WTC11 (cell line): ENCODE results near the gene EIF6. TPM values are rescaled to one million over a fixed set of nuclear protein-coding genes. Genes with fewer than 3 reads are reported as not detected.

Source experiments
- ATAC-seq: fragments of 200-7000 bp; cut with Tn5 transposase; 2 replicates; pipeline ENCODE4 v1.10.0; 2021; ENCODE audit warnings: mild to moderate bottlenecking, moderate library complexity
- CTCF ChIA-PET: fragments of 300-600 bp; sonication (Branson Sonifier 250); formaldehyde crosslinking; loops from one replicate; lab custom pipeline; 2021; ENCODE audit warnings: antibody characterized with exemption; lab: Charles Lee
- POLR2A ChIA-PET: fragments of 350-600 bp; sonication (Branson Sonifier 250); formaldehyde crosslinking; loops from one replicate; lab custom pipeline; 2021; ENCODE audit warnings: antibody characterized with exemption; lab: Charles Lee
- DNase-seq: peaks from one replicate; pipeline ENCODE4 v3.0.0; 2021; ENCODE audit warnings: low spot score
- H3K27ac Mint-ChIP-seq: 2 replicates; pipeline ENCODE4 v1.8.0; 2021; ENCODE audit warnings: mixed read lengths
- H3K27me3 Mint-ChIP-seq: 2 replicates; pipeline ENCODE4 v1.8.0; 2021; ENCODE audit warnings: low read depth, mild to moderate bottlenecking, moderate library complexity, mixed read lengths
- H3K36me3 Mint-ChIP-seq: 2 replicates; pipeline ENCODE4 v1.8.0; 2021; ENCODE audit warnings: mixed read lengths
- H3K4me1 Mint-ChIP-seq: 2 replicates; pipeline ENCODE4 v1.8.0; 2022; ENCODE audit warnings: mixed read lengths
- H3K4me3 Mint-ChIP-seq: 2 replicates; pipeline ENCODE4 v1.8.0; 2021; ENCODE audit warnings: mild to moderate bottlenecking, moderate library complexity, mixed read lengths
- H3K9me3 Mint-ChIP-seq: 2 replicates; pipeline ENCODE4 v1.8.0; 2021; ENCODE audit warnings: mixed read lengths
- CBFB ChIP-seq: sonication (generic); formaldehyde crosslinking; IDR thresholded peaks from 2 replicates; pipeline ENCODE4 v1.8.1; 2022; ENCODE audit warnings: mild to moderate bottlenecking, low read depth, missing genetic modification reagents
- ETV6 ChIP-seq: sonication (generic); formaldehyde crosslinking; IDR thresholded peaks from 2 replicates; pipeline ENCODE4 v1.8.1; 2022; ENCODE audit warnings: mild to moderate bottlenecking, missing genetic modification reagents
- IRF1 ChIP-seq: sonication (generic); formaldehyde crosslinking; IDR thresholded peaks from 2 replicates; pipeline ENCODE4 v1.8.0; 2023; ENCODE audit warnings: missing genetic modification reagents
- KAT7 ChIP-seq: sonication (generic); formaldehyde crosslinking; IDR thresholded peaks from 2 replicates; pipeline ENCODE4 v1.8.1; 2023; ENCODE audit warnings: missing genetic modification reagents, mild to moderate bottlenecking, borderline replicate concordance
- MXD4 ChIP-seq: fragments of 250-450 bp; sonication (Bioruptor Pico); IDR thresholded peaks from 2 replicates; pipeline ENCODE4 v1.8.0; 2021; ENCODE audit warnings: mild to moderate bottlenecking, moderate library complexity, borderline replicate concordance
- NR1H2 ChIP-seq: sonication (generic); formaldehyde crosslinking; IDR thresholded peaks from 2 replicates; pipeline ENCODE4 v1.9.0; 2021; ENCODE audit warnings: mild to moderate bottlenecking, moderate library complexity, missing genetic modification reagents
- NR3C1 ChIP-seq: sonication (generic); formaldehyde crosslinking; conservative IDR thresholded peaks from 2 replicates; pipeline ENCODE4 v1.8.1; 2023; ENCODE audit warnings: low read depth, mild to moderate bottlenecking, missing genetic modification reagents
- OVOL2 ChIP-seq: fragments of 250-450 bp; sonication (Bioruptor Pico); IDR thresholded peaks from 2 replicates; pipeline ENCODE4 v1.9.0; 2021; ENCODE audit warnings: mild to moderate bottlenecking, borderline replicate concordance
- SMAD3 ChIP-seq: sonication (generic); formaldehyde crosslinking; IDR thresholded peaks from 2 replicates; pipeline ENCODE4 v1.8.0; 2022; ENCODE audit warnings: missing genetic modification reagents, mild to moderate bottlenecking, borderline replicate concordance
- SMAD4 ChIP-seq: sonication (generic); formaldehyde crosslinking; IDR thresholded peaks from 2 replicates; pipeline ENCODE4 v1.8.0; 2022; ENCODE audit warnings: mild to moderate bottlenecking, missing genetic modification reagents
- TCF7 ChIP-seq: sonication (generic); formaldehyde crosslinking; IDR thresholded peaks from 2 replicates; pipeline ENCODE4 v1.8.0; 2022; ENCODE audit warnings: mild to moderate bottlenecking, low read depth, missing genetic modification reagents, moderate library complexity
- USF2 ChIP-seq: sonication (generic); formaldehyde crosslinking; IDR thresholded peaks from 2 replicates; pipeline ENCODE4 v1.8.1; 2023; ENCODE audit warnings: mild to moderate bottlenecking, missing genetic modification reagents, moderate library complexity
- ZNF219 ChIP-seq: sonication (generic); formaldehyde crosslinking; IDR thresholded peaks from 2 replicates; pipeline ENCODE4 v1.8.0; 2023; ENCODE audit warnings: missing genetic modification reagents, mild to moderate bottlenecking, borderline replicate concordance
- ZNF416 ChIP-seq: fragments of 250-450 bp; sonication (Bioruptor Pico); IDR thresholded peaks from 2 replicates; pipeline ENCODE4 v1.9.0; 2021; ENCODE audit warnings: mild to moderate bottlenecking, inconsistent platforms
- total RNA-seq: library from RNA; stranded (reverse); gene quantifications from 3 replicates; pipeline ENCODE4 v1.2.3, GENCODE V29; 2021
- TF ChIP-seq, protein P1 (sequence below): fragments of 250-450 bp; sonication (Bioruptor Pico); IDR thresholded peaks from 2 replicates; pipeline ENCODE4 v2.1.2; 2022; ENCODE audit warnings: mild to moderate bottlenecking, moderate library complexity
- TF ChIP-seq, protein P2 (sequence below): sonication (generic); formaldehyde crosslinking; IDR thresholded peaks from 2 replicates; pipeline ENCODE4 v1.8.0; 2022; ENCODE audit warnings: mild to moderate bottlenecking, missing genetic modification reagents
- TF ChIP-seq, protein P3 (sequence below): fragments of 250-450 bp; sonication (Bioruptor Pico); conservative IDR thresholded peaks from 2 replicates; pipeline ENCODE4 v1.9.0; 2021; ENCODE audit warnings: mild to moderate bottlenecking

The EIF6 gene
- total RNA-seq, 1 experiment from 2014 or later: 157 TPM

DNA sequence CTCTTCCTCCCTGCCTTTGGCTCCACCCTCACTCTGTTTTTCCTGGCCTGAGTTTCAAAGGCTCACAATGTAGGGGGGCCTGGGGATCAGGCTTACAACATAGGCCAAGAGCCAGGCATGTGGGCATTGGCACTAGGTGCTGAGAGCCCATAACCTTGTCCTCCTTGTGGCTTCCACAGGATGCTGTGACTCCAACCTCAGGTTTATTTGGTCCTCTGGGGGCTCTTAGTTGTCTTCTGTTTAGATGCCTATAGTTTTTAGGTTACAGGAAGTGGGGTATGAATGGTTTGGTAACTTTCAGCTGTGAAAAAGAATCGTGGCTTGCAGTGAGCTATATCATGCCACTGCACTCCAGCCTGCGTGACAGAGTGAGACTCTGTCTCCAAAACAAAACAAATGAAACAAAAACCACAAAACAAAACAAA is 32.5 kb downstream of the EIF6 start:
- DNase-seq (no peak), ATAC-seq (no peak)
- Mint-ChIP-seq H3K9me3 (no peaks in the 10 kb centered on the region), H3K27me3 (no peaks in the 10 kb centered on the region), H3K4me3 (no peak overlapping the region), H3K36me3 (no peaks in the 10 kb centered on the region; the same call in 1 of the 2 replicates), H3K4me1 (peaks cover 33% of the 10 kb centered on the region), H3K27ac (no peak overlapping the region)
- TF ChIP-seq TCF7 (no peak), KAT7 (no peak), ZNF219 (CRISPR knock-in tag) (no peak), SMAD3 (CRISPR knock-in tag) (no peak), NR1H2 (CRISPR knock-in tag) (no peak), CBFB (CRISPR knock-in tag) (no peak), USF2 (CRISPR knock-in tag) (no peak), ZNF416 (CRISPR knock-in tag) (no peak), ETV6 (CRISPR knock-in tag) (no peak)
- TF ChIP-seq, protein P1, sequence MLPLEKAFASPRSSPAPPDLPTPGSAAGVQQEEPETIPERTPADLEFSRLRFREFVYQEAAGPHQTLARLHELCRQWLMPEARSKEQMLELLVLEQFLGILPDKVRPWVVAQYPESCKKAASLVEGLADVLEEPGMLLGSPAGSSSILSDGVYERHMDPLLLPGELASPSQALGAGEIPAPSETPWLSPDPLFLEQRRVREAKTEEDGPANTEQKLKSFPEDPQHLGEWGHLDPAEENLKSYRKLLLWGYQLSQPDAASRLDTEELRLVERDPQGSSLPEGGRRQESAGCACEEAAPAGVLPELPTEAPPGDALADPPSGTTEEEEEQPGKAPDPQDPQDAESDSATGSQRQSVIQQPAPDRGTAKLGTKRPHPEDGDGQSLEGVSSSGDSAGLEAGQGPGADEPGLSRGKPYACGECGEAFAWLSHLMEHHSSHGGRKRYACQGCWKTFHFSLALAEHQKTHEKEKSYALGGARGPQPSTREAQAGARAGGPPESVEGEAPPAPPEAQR (CRISPR knock-in tag): no peak
- TF ChIP-seq, protein P2, sequence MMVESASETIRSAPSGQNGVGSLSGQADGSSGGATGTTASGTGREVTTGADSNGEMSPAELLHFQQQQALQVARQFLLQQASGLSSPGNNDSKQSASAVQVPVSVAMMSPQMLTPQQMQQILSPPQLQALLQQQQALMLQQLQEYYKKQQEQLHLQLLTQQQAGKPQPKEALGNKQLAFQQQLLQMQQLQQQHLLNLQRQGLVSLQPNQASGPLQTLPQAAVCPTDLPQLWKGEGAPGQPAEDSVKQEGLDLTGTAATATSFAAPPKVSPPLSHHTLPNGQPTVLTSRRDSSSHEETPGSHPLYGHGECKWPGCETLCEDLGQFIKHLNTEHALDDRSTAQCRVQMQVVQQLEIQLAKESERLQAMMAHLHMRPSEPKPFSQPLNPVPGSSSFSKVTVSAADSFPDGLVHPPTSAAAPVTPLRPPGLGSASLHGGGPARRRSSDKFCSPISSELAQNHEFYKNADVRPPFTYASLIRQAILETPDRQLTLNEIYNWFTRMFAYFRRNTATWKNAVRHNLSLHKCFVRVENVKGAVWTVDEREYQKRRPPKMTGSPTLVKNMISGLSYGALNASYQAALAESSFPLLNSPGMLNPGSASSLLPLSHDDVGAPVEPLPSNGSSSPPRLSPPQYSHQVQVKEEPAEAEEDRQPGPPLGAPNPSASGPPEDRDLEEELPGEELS: no peak
- ChIA-PET POLR2A (no interaction called here), CTCF (interaction anchor here (0.6 kb wide), 1 partner anchor 86 kb away, joined by 3 read pairs; no protein-coding TSS in a partner anchor)

GRCh38 chr20:35251613-35251940 is 33.0 kb downstream of the EIF6 start:
- H3K36me3 Mint-ChIP-seq: no peaks in the 10 kb centered on the region; the same call in 1 of the 2 replicates
- H3K27ac Mint-ChIP-seq: peak overlapping the region; percentile 82; the same call in 1 of the 2 replicates

More at GRCh38 chr20:35251613-35251940, 33.0 kb downstream of the EIF6 start:
- no peak for ATAC-seq
- no peak overlapping the region for H3K4me3 Mint-ChIP-seq
- POLR2A ChIA-PET: no interaction called here
- peaks cover 33% of the 10 kb centered on the region for H3K4me1 Mint-ChIP-seq
- TF ChIP-seq, protein P3, sequence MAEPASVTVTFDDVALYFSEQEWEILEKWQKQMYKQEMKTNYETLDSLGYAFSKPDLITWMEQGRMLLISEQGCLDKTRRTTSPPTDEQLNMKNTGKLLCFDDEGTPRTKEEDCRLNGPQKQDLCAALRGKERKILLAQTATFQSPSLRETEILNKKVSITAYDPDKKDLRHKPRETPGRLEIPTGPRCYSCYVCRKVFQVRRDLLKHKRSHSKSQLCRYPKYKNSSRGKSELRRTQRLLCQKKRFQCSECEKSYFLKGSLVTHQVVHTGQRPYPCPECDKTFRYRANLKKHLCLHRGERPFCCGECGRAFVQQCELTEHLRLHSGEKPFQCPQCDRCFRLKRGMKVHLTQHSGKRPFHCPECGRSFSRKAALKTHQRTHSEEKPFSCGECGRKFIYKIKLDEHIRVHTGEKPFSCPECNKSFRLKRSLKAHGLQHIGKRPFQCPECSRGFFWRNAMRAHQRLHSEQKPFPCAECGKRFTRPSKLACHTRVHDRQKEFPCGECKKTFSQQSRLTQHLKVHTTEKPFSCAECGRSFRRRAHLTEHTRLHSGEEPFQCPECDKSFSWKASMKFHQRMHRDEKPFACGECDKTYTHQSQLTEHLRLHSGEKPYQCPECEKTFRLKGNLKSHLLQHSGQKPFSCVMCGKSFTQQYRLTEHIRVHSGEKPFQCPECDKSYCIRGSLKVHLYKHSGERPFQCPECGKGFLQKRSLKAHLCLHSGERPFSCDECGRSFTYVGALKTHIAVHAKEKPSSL (CRISPR knock-in tag): no peak
- TF ChIP-seq NR3C1 (CRISPR knock-in tag) (no peak), OVOL2 (CRISPR knock-in tag) (no peak), SMAD4 (no peak), IRF1 (no peak), MXD4 (CRISPR knock-in tag) (no peak), TCF7 (no peak)
- TF ChIP-seq, protein P2: no peak
- TF ChIP-seq, all 79 proteins: peak for 0
- no peaks in the 10 kb centered on the region for H3K9me3 Mint-ChIP-seq
- H3K27me3 Mint-ChIP-seq: no peaks in the 10 kb centered on the region
- DNase-seq: no peak
- CTCF ChIA-PET: interaction anchor here (0.6 to 0.7 kb wide), 2 partner anchors 12 to 85 kb away, joined by 3 read pairs; no protein-coding TSS in a partner anchor
